SK-N-MC (cell line): ENCODE measurements around the gene MAP3K9.
A peak's percentile ranks its signal among the peaks of the same experiment; 100 is the strongest.

Source experiments
- DNase-seq: peaks from one replicate; pipeline ENCODE4 v3.0.0-alpha.2; 2011; ENCODE audit warnings: low read depth, low spot score
- H3K27ac ChIP-seq: fragments of 200-600 bp; sonication (generic); 2 replicates; pipeline ENCODE4 v1.5.1; 2016; ENCODE audit warnings: mixed run types
- H3K36me3 ChIP-seq: fragments of 200-600 bp; sonication (generic); 2 replicates; pipeline ENCODE4 v1.6.1; 2017; ENCODE audit warnings: antibody characterized with exemption, low read length, mixed read lengths; ENCODE audit not compliant: insufficient read depth
- H3K4me3 ChIP-seq: fragments of 200-600 bp; sonication (generic); 2 replicates; pipeline ENCODE4 v1.5.1; 2016
- H3K9ac ChIP-seq: fragments of 200-600 bp; sonication (generic); 2 replicates; pipeline ENCODE4 v1.8.0; 2017; ENCODE audit warnings: mixed run types, mixed read lengths; ENCODE audit not compliant: insufficient read length
- H3K9me3 ChIP-seq: fragments of 200-600 bp; sonication (generic); 2 replicates; pipeline ENCODE4 v1.6.1; 2017; ENCODE audit warnings: low read depth, mild to moderate bottlenecking, antibody characterized with exemption, low read length, moderate library complexity, mixed read lengths
- EZH2 ChIP-seq: fragments of 200-600 bp; sonication (generic); IDR thresholded peaks from one replicate; pipeline ENCODE4 v1.6.1; 2017; ENCODE audit warnings: antibody characterized with exemption
- FOXP2 ChIP-seq: optimal IDR thresholded peaks from 2 replicates; pipeline ENCODE3; 2011; ENCODE audit warnings: mild to moderate bottlenecking, moderate library complexity; ENCODE audit not compliant: insufficient read depth; ENCODE audit errors: extremely low read length, control extremely low read depth
- POLR2AphosphoS5 ChIP-seq: IDR thresholded peaks from 2 replicates; pipeline ENCODE4 v1.6.1; 2012; ENCODE audit warnings: mild to moderate bottlenecking, low read depth, low read length, borderline replicate concordance

MAP3K9 gene

DNA sequence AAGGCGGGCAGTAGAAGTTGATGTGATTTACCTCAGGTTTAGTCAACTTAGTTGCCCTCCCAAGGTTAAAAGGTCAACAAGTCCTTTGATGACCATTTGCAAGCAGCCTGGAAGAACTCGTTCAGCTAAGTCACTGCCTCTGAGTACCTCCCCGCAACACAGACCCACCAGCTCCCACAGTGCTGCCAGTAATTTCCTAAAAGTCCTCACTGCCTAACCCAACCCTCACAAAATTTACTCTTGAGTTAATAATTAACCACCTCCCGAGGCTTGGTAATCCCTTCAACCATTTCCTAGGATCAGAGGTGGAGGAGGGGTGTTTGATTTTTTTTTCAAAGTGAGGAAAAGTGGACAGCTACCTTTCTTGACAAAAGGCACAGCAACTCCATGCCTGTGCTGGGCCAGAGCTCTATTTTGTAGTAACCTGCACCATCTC, 55.8 kb downstream of the MAP3K9 start:
- no peak for DNase-seq
- no peaks in the 10 kb centered on the region for H3K36me3 ChIP-seq
- H3K4me3 ChIP-seq = no peak overlapping the region
- TF ChIP-seq POLR2AphosphoS5 (no peak), EZH2 (no peak), FOXP2 (no peak)
- H3K27ac ChIP-seq = no peak overlapping the region
- no peaks in the 10 kb centered on the region for H3K9me3 ChIP-seq
- no peak overlapping the region for H3K9ac ChIP-seq

DNA sequence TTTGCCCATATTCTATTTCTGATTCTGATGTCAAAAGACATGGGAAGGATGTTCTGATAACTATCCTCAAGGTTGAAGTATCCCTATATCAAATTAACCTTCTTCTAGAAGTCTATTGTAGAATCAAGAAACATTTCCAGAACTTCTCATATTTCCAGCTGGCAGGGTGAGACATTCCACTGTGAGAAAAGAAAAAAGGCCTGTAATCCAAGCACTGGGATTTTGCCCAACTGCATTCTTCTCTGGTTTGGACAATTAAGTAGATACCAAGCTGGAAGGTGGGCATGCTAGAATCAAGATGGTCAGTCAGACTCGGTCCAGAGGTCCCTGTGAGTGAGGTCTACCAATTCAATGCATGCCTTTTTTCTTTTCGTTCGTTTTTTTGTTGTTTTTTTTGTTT, 60.9 kb downstream of the MAP3K9 start:
- H3K9me3 ChIP-seq = no peaks in the 10 kb centered on the region
- no peaks in the 10 kb centered on the region for H3K36me3 ChIP-seq
- no peak overlapping the region for H3K27ac ChIP-seq
- no peak overlapping the region for H3K4me3 ChIP-seq
- no peak overlapping the region for H3K9ac ChIP-seq
- TF ChIP-seq EZH2 (no peak), FOXP2 (no peak), POLR2AphosphoS5 (no peak)
- no peak for DNase-seq

GRCh38 chr14:70744641-70745040, 64.7 kb downstream of the MAP3K9 start:
- no peak overlapping the region for H3K9ac ChIP-seq
- no peak overlapping the region for H3K27ac ChIP-seq
- no peaks in the 10 kb centered on the region for H3K36me3 ChIP-seq
- no peak for DNase-seq
- H3K4me3 ChIP-seq = no peak overlapping the region
- no peak for TF ChIP-seq EZH2
- no peak for TF ChIP-seq POLR2AphosphoS5
- TF ChIP-seq FOXP2 = no peak
- no peaks in the 10 kb centered on the region for H3K9me3 ChIP-seq

DNA sequence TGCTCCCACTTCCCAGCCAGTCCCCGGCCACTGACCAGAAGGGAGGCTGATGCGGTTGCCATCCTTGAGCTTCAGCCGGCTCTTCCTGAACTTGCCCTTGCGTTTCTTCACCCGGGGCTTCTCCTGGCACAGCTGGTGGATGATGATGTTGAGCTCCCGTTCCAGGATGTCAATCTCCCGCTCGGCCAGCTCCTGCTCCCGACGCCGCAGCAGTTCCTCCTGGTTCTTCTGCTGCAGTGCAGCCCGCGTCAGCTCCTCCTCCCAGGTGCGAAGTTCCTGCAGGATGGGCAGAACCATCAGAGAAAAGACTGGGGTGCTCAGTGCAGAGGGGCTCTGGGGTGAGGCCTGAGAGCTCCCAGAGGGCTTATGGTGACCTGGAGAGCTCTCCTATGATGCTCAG, 67.0 kb downstream of the MAP3K9 start:
- Histone ChIP-seq H3K9ac (no peak overlapping the region), H3K27ac (no peak overlapping the region), H3K9me3 (no peaks in the 10 kb centered on the region), H3K4me3 (no peak overlapping the region), H3K36me3 (no peaks in the 10 kb centered on the region)
- no peak for DNase-seq
- TF ChIP-seq FOXP2 (no peak), EZH2 (no peak), POLR2AphosphoS5 (no peak)

DNA sequence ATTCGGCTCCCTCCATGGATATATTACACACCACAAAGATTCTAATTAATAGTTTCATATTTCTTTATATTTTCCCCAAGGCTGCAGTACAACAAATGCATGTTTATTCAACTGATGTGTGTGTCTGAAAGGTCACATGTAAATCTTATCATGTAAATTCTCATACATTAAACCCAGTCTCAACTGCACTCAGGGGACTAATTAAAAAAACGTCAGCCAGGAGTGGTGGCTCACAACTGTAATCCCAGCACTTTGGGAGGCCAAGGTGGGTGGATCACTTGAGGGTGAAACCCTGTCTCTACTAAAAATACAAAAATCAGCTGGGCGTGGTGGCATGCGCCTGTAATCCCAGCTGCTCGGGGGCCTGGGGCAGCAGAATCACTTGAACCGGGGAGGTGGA, 67.8 kb downstream of the MAP3K9 start:
- no peak for DNase-seq
- TF ChIP-seq FOXP2 (no peak), POLR2AphosphoS5 (no peak), EZH2 (no peak)
- H3K9me3 ChIP-seq = no peaks in the 10 kb centered on the region
- no peak overlapping the region for H3K27ac ChIP-seq
- no peak overlapping the region for H3K9ac ChIP-seq
- H3K36me3 ChIP-seq = no peaks in the 10 kb centered on the region
- H3K4me3 ChIP-seq = no peak overlapping the region

GRCh38 chr14:70735043-70735442, 74.3 kb downstream of the MAP3K9 start:
- Histone ChIP-seq H3K9ac (no peak overlapping the region), H3K27ac (no peak overlapping the region), H3K4me3 (no peak overlapping the region), H3K36me3 (no peaks in the 10 kb centered on the region), H3K9me3 (no peaks in the 10 kb centered on the region)
- TF ChIP-seq EZH2 = no peak
- TF ChIP-seq FOXP2 = no peak
- TF ChIP-seq POLR2AphosphoS5 = no peak
- peak; percentile 22 for DNase-seq

GRCh38 chr14:70731447-70732239, 77.7 kb downstream of the MAP3K9 start:
- DNase-seq = no peak
- no peak overlapping the region for H3K4me3 ChIP-seq
- no peaks in the 10 kb centered on the region for H3K36me3 ChIP-seq
- H3K9ac ChIP-seq = no peak overlapping the region
- no peak for TF ChIP-seq EZH2
- H3K9me3 ChIP-seq = no peaks in the 10 kb centered on the region
- H3K27ac ChIP-seq = no peak overlapping the region

GRCh38 chr14:70730393-70730792, 78.9 kb downstream of the MAP3K9 start:
- no peak overlapping the region for H3K4me3 ChIP-seq
- no peaks in the 10 kb centered on the region for H3K9me3 ChIP-seq
- H3K9ac ChIP-seq = no peak overlapping the region
- no peak for DNase-seq
- no peak overlapping the region for H3K27ac ChIP-seq
- TF ChIP-seq EZH2 (no peak), FOXP2 (no peak), POLR2AphosphoS5 (no peak)
- no peaks in the 10 kb centered on the region for H3K36me3 ChIP-seq

DNA sequence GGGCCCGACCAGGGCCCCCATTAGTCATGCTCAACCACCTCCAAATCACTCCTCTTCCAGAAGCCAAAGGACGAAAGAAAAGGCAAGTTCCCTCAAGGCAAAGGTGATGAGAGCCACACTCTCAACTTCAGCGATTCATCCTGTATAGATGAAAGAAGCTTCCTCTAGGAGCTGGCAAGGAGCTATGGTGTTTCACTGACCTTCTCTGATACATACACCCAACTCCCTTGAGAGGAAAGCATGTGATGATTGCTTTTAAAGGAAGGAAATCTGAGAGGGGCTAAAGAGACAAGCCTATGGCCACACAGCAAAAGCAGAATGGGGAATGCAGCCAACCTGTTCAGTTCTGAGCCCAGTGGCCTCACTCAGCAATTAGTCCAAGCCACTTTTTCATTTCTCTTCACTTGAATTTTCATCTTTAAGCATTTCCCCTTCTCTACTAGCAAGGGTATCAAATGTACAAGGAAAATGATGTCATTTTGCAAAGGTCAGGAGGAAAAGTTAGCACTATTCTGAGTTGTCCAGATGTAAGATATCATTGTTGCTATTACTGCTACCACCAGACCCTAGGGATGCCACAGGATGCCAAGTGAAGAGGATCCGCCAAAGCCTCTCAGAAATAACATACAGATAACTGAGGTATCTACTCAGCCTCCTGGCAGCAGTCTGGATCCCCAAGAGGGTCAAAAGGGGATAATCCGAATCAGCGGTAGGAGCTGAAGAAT, 82.5 kb downstream of the MAP3K9 start:
- H3K9me3 ChIP-seq = no peaks in the 10 kb centered on the region
- no peak for DNase-seq
- no peak overlapping the region for H3K27ac ChIP-seq
- no peak for TF ChIP-seq POLR2AphosphoS5
- TF ChIP-seq EZH2 = no peak
- no peak for TF ChIP-seq FOXP2
- no peaks in the 10 kb centered on the region for H3K36me3 ChIP-seq
- no peak overlapping the region for H3K4me3 ChIP-seq
- no peak overlapping the region for H3K9ac ChIP-seq
